RWPE1 (cell line): ENCODE results near the gene MYO5A.

Experiments
- CTCF ChIA-PET: fragments of 350-600 bp; sonication (Branson Sonifier 250); formaldehyde crosslinking; extraction: SDS; loops from one replicate; lab custom pipeline; 2021; lab: Yijun Ruan, JAX
- POLR2A ChIA-PET: fragments of 400-600 bp; formaldehyde crosslinking; extraction: SDS; loops from one replicate; lab custom pipeline; 2020; ENCODE audit warnings: antibody characterized with exemption; ENCODE audit not compliant: low non-redundant PET; lab: Yijun Ruan, JAX
- DNase-seq: peaks from one replicate; pipeline ENCODE4 v3.0.0; 2012; ENCODE audit warnings: low spot score
- H3K27ac ChIP-seq: fragments of 450-650 bp; 2 replicates; pipeline ENCODE4 v1.5.1; 2017
- TF ChIP-seq, protein P1 (sequence below): fragments of 450-650 bp; conservative IDR thresholded peaks from 2 replicates; pipeline ENCODE4 v1.5.1; 2017; ENCODE audit warnings: low read depth, mild to moderate bottlenecking

MYO5A gene

DNA sequence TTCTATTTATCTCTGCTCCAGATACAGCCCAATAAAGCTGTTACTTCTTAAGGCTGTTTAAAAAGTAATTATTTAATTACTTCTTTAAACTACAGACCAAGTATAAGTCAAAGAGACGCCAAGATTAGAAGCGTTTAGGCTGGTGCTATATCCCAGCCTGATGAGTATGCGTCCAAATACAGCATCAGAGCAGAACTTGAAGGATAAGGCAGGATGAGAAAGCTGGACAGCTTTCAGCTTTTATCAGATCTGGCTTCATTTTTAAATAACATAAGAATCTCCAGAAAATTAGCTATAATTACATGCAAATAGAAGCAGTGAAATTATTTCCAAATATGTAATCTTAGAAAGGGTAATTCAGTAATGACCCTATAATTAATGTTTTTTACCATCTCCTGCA, 122.8 kb downstream of the MYO5A start:
- no peak for DNase-seq
- ChIA-PET POLR2A (no interaction called here), CTCF (interaction anchor here (1.2 kb wide), 1 partner anchor 122 kb away, joined by 5 read pairs; no protein-coding TSS in a partner anchor)
- TF ChIP-seq, protein P1, sequence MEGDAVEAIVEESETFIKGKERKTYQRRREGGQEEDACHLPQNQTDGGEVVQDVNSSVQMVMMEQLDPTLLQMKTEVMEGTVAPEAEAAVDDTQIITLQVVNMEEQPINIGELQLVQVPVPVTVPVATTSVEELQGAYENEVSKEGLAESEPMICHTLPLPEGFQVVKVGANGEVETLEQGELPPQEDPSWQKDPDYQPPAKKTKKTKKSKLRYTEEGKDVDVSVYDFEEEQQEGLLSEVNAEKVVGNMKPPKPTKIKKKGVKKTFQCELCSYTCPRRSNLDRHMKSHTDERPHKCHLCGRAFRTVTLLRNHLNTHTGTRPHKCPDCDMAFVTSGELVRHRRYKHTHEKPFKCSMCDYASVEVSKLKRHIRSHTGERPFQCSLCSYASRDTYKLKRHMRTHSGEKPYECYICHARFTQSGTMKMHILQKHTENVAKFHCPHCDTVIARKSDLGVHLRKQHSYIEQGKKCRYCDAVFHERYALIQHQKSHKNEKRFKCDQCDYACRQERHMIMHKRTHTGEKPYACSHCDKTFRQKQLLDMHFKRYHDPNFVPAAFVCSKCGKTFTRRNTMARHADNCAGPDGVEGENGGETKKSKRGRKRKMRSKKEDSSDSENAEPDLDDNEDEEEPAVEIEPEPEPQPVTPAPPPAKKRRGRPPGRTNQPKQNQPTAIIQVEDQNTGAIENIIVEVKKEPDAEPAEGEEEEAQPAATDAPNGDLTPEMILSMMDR: no peak
- H3K27ac ChIP-seq: no peak overlapping the region

DNA sequence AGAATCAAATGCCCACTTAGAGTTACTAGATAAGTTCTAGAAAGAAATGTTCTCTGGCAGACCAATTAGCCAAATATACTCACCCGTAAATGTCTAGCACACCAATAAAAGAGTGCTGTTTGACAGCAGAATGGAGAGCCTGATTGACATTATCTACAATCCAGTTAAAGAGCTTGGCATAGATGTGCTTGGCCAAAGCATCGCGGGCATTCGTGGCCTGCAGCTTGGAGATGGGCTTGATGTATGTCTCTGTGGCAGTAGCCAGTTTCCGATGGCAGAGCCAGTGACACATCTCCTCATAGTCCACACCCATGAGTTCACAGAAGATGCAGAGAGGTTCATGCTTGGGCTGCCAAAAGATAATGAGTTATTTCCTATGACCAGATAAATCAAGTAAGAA, 131.6 kb downstream of the MYO5A start:
- CTCF ChIA-PET: no interaction called here
- TF ChIP-seq, protein P1: no peak
- no peak overlapping the region for H3K27ac ChIP-seq
- no peak for DNase-seq
- POLR2A ChIA-PET: no interaction called here

DNA sequence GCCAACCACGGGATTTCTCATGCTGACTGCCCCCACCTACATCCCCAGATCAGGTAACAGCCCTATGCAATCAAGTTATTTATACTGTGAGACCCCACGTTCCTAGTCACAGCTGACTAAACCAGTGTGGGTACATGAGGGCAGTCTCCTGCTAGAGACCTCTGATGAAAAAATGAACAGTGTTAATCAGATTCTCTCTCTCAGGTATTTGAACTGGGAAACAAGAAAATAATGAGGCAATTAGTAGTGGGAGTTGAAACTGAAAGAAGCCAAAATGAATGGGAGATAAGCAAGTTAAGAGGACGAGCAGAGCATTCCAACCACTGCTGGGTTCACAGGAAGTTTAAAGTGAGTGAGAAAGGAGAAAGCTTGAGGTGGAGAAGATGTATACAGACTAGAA, 134.6 kb downstream of the MYO5A start:
- DNase-seq: no peak
- ChIA-PET CTCF (no interaction called here), POLR2A (no interaction called here)
- no peak overlapping the region for H3K27ac ChIP-seq
- TF ChIP-seq, protein P1: no peak

DNA sequence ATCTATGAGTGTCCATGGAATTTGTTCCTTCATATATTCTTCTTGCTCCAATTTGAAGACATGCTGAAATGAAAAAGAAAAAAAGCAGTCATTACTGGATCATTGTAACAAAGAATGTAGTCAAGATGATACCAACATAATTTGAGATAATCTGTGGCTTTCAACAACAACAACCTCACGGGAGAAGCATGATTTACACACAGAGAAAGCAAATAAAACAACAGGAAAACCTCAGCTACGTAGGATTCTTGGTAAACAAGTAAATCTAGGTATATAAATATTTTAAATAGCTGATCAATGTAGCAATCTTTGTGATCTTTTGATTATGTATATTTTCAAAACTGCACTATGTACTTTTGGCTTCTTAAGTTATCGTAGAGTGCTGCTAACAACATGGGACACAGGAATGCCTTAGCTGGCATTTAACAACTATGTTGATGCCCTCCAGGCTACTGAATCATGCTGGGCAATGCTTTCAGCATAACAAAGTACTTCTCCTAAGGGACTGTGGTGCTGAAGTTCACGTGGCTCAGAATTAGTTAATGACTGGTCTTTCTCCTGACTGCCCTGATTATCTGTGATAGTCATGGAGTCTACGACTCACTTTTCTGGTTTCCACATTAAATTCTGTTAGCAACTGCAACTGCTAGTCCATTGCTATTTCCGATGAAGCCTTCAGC, 136.5 kb downstream of the MYO5A start:
- H3K27ac ChIP-seq: no peak overlapping the region
- TF ChIP-seq, protein P1: no peak
- DNase-seq: peak; percentile 64
- ChIA-PET CTCF (interaction anchor here (0.5 kb wide), 1 partner anchor 122 kb away, joined by 3 read pairs; no protein-coding TSS in a partner anchor), POLR2A (no interaction called here)

DNA sequence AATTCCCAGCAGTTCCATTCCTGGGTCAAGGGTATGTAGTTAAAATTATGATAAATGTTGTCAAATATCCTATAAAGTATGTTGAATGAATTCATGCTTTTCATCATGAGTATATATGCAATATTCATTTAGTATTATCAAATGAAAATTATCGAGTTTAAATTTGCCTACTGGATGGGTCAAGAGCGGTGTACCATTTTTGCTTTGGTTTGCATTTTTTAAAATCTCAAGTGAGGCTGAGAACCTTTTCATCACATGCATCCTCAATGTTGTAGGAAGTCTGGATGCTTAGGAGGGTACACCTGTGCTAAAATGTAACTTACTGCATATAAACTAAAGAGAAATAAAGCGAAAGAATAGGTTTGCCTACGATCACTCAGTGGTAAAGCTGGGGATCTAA, 137.6 kb downstream of the MYO5A start:
- ChIA-PET CTCF (interaction anchor here (0.7 kb wide), 1 partner anchor 33 kb away, joined by 3 read pairs; no protein-coding TSS in a partner anchor), POLR2A (no interaction called here)
- TF ChIP-seq, protein P1: no peak
- no peak overlapping the region for H3K27ac ChIP-seq
- no peak for DNase-seq

DNA sequence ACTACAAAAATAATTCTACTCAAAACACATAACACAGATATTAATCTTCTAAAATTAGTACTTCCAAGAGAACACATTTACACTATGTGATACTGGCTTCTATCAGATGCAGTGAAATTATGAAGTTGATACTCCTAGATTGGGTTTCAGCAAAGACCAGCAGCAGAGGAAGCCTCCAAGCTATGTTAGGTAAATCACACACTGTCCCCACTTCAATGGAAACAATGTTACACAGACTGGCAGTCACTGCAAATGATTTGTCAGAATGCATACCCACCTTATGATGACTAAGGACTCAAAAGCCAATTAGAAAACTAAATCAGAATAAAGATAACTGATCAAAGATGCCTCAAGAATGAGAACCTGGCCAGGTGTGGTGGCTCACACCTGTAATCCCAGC, 143.0 kb downstream of the MYO5A start:
- no peak overlapping the region for H3K27ac ChIP-seq
- TF ChIP-seq, protein P1: no peak
- POLR2A ChIA-PET: no interaction called here
- DNase-seq: no peak
- CTCF ChIA-PET: interaction anchor here (0.5 kb wide), 1 partner anchor 129 kb away, joined by 3 read pairs; no protein-coding TSS in a partner anchor
